Esophagus muscularis mucosa (tissue), 4 donors: ENCODE results near the gene CSF1. TPM values are rescaled to one million over a fixed set of nuclear protein-coding genes. Genes with fewer than 3 reads are reported as not detected.

ENCODE experiments used
- DNase-seq: peaks from one replicate; pipeline ENCODE4 v3.0.0-alpha.2; 2017; ENCODE audit errors: extremely low spot score
- H3K27ac ChIP-seq, 4 donors: fragments of 200-600 bp; sonication (generic); replicated peaks in 1 of 4; 1 replicate in 3 of 4; 2 replicates in 1 of 4; pipeline ENCODE4 v1.5.1; 2016 to 2019; ENCODE audit warnings: mild to moderate bottlenecking in 1 of 4
- H3K27me3 ChIP-seq, 4 donors: fragments of 200-600 bp; sonication (generic); one replicate each; pipeline versions ENCODE4 v1.5.1 to v1.6.0; 2016 to 2019
- H3K36me3 ChIP-seq, 4 donors: fragments of 200-600 bp; sonication (generic); one replicate each; pipeline ENCODE4 v1.5.1; 2016 to 2019
- H3K4me1 ChIP-seq, 4 donors: fragments of 200-600 bp; sonication (generic); one replicate each; pipeline ENCODE4 v1.5.1; 2016 to 2019
- H3K4me3 ChIP-seq, 4 donors: fragments of 200-600 bp; sonication (generic); 1 replicate in 2 of 4; 2 replicates in 2 of 4; pipeline ENCODE4 v1.5.1; 2016 to 2019; ENCODE audit warnings: mild to moderate bottlenecking in 4 of 4, moderate library complexity in 1 of 4
- H3K9me3 ChIP-seq, 4 donors: fragments of 200-600 bp; sonication (generic); 1 replicate in 3 of 4; 2 replicates in 1 of 4; pipeline ENCODE4 v1.5.1; 2016 to 2019
- CTCF ChIP-seq, 3 experiments: fragments of 200-600 bp in 2 of 3; fragments of 450-650 bp in 1 of 3; sonication (generic) in 2 of 3; IDR thresholded peaks; one replicate each; pipeline ENCODE4 v1.5.1; 2017 to 2019; ENCODE audit warnings: antibody characterized with exemption in 3 of 3, mild to moderate bottlenecking in 2 of 3, moderate library complexity in 1 of 3
- EP300 ChIP-seq: sonication (generic); formaldehyde crosslinking; IDR thresholded peaks from one replicate; pipeline ENCODE4 v1.6.1; 2017; ENCODE audit warnings: antibody characterized with exemption
- POLR2A ChIP-seq: fragments of 450-650 bp; IDR thresholded peaks from one replicate; pipeline ENCODE4 v1.6.1; 2017; ENCODE audit warnings: antibody characterized with exemption, moderate library complexity, mild to moderate bottlenecking, low read depth
- POLR2AphosphoS5 ChIP-seq, 2 donors: sonication (generic); formaldehyde crosslinking; IDR thresholded peaks; one replicate each; pipeline ENCODE4 v1.6.1; 2017; ENCODE audit warnings: antibody characterized with exemption in 2 of 2
- WGBS: methylation state at CpG from one replicate; pipeline ENCODE4 v1.1.5; 2018; 5-methylcytosine and 5-hydroxymethylcytosine counted together
- intact Hi-C: fragments of 100-400 bp; cut with DNase I; formaldehyde crosslinking; loops from one replicate; pipeline ENCODE4 v1.15.1; 2023
- total RNA-seq, 4 donors: library from RNA; depleted of rRNA; stranded (reverse); fragments of >200 nt; gene quantifications; one replicate each; pipeline versions ENCODE4 v1.1.0 to v1.2.1, GENCODE V29; 2016

CSF1 gene
- total RNA-seq, 4 donors from 2014 or later = 27.0 to 92.6 (median 48.1) TPM

DNA sequence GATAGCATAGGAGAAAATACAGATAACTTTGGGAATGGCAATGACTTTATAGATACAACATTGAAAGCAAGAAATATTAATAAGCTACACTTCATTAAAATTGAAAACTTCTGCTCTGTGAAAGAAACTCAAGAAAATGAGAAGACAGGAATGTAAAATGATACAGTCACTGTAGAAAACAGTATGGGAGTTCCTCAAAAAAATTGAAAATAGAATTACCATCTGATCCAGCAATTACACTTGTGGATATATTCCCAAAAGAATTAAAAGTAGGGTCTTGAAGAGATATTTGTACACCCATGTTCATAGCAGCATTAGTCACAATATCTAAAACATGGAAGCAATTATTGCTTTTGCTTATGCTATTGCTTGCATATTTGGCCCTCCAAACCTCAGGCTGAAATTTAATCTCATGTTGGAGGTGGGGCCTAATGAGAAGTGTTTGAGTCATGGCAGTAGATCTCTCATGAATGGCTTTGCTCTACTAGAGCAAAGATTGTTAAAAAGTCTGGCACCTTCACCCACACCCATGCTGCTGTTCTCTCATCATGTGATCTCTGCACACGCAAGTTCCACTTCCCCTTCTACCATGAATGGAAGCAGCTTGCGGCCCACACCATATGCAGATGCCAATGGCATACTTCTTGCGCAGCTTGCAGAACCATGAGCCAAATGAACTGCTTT lies 58.6 kb downstream of the CSF1 start:
- Histone ChIP-seq H3K9me3 (no peaks in the 10 kb centered on the region), H3K36me3 (no peaks in the 10 kb centered on the region), H3K27me3 (no peaks in the 10 kb centered on the region), H3K27ac (no peak overlapping the region), H3K4me1 (no peaks in the 10 kb centered on the region), H3K4me3 (no peak overlapping the region)
- intact Hi-C loops = no loop called here
- TF ChIP-seq POLR2A (no peak), EP300 (no peak), POLR2AphosphoS5 (IDR thresholded peaks at IDR 0.05) (no peak), CTCF (IDR thresholded peaks at IDR 0.05) (no peak)
- WGBS = 83% methylated on average over 3 of the region's 3 CpGs
- DNase-seq = no peak

GRCh38 chr1:109969907-109970306 lies 59.3 kb downstream of the CSF1 start:
- no peak for DNase-seq
- Histone ChIP-seq H3K27me3 (no peaks in the 10 kb centered on the region), H3K27ac (no peak overlapping the region), H3K4me1 (no peaks in the 10 kb centered on the region), H3K9me3 (no peaks in the 10 kb centered on the region), H3K4me3 (no peak overlapping the region), H3K36me3 (no peaks in the 10 kb centered on the region)
- TF ChIP-seq CTCF (IDR thresholded peaks at IDR 0.05) (no peak), EP300 (no peak), POLR2A (no peak), POLR2AphosphoS5 (IDR thresholded peaks at IDR 0.05) (no peak)
- WGBS = 87% methylated on average over 3 of the region's 3 CpGs
- intact Hi-C loops = no loop called here

DNA sequence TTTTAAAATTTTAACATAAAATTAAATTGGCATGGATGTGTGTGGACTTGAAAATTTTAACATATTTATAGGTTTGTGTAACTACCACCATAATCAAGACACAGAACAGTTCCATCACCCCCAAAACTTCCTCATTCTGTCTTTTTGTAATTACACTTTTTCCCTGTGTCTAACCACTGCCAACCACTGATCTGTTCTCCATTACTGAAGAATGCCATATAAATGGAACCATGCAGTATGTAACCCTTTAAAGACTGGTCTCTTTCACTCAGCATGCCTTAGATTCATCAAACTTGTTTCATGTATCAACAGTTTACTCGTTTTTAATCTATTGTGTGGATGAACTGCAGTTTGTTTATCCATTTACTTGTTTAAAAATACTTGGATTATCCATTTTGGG lies 60.9 kb downstream of the CSF1 start:
- TF ChIP-seq POLR2AphosphoS5 (IDR thresholded peaks at IDR 0.05) (no peak), EP300 (no peak), POLR2A (no peak), CTCF (IDR thresholded peaks at IDR 0.05) (no peak)
- Histone ChIP-seq H3K4me1 (no peaks in the 10 kb centered on the region), H3K27me3 (no peaks in the 10 kb centered on the region), H3K27ac (no peak overlapping the region), H3K4me3 (no peak overlapping the region), H3K9me3 (no peaks in the 10 kb centered on the region), H3K36me3 (no peaks in the 10 kb centered on the region)
- WGBS = 18% methylated on average over 1 of the region's 1 CpG
- intact Hi-C loops = no loop called here
- DNase-seq = no peak

DNA sequence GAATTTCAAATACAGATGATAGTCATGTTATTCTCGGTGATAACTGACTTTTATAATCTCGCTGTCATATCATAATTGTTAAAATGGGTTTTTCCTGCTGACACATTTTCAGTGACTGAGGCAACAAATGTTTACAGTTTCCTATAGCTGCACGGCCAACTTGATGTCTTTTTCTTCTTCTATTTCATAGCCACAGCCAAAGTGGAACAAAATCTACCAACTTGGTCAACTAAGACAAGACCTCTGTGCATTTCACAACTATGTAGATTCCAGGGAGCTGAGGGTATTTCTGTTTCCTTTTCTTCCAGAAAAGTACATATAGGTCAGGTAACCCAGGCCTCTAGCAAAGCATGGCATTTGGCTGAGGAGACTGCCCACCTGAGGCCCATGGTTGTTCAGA lies 63.5 kb downstream of the CSF1 start:
- H3K36me3 ChIP-seq = no peaks in the 10 kb centered on the region
- no peak for DNase-seq
- intact Hi-C loops = no loop called here
- no peak for TF ChIP-seq POLR2AphosphoS5 (IDR thresholded peaks at IDR 0.05)
- TF ChIP-seq POLR2A = no peak
- H3K4me1 ChIP-seq = peaks cover 2 to 9% (median 4%) of the 10 kb centered on the region in 4 donors
- H3K9me3 ChIP-seq = no peaks in the 10 kb centered on the region
- H3K4me3 ChIP-seq = no peak overlapping the region
- no peaks in the 10 kb centered on the region for H3K27me3 ChIP-seq
- WGBS = 99% methylated on average over 3 of the region's 3 CpGs
- no peak overlapping the region for H3K27ac ChIP-seq

GRCh38 chr1:109975718-109976117 lies 65.1 kb downstream of the CSF1 start:
- intact Hi-C loops = no loop called here
- Histone ChIP-seq H3K36me3 (no peaks in the 10 kb centered on the region), H3K27ac (no peak overlapping the region), H3K9me3 (no peaks in the 10 kb centered on the region), H3K4me3 (no peak overlapping the region), H3K27me3 (no peaks in the 10 kb centered on the region), H3K4me1 (peaks cover 10 to 23% (median 16%) of the 10 kb centered on the region in 4 donors)
- TF ChIP-seq POLR2A (no peak), POLR2AphosphoS5 (IDR thresholded peaks at IDR 0.05) (no peak), EP300 (no peak), CTCF (IDR thresholded peaks at IDR 0.05) (no peak)
- no peak for DNase-seq
- 90% methylated on average over 3 of the region's 3 CpGs for WGBS
